CD14-positive monocyte (primary cell): ENCODE data around the gene OSBP2. TPM values are rescaled to one million over a fixed set of nuclear protein-coding genes. Genes with fewer than 3 reads are reported as not detected.
A peak's percentile ranks its signal among the peaks of the same experiment; 100 is the strongest.

ENCODE experiments used
- DNase-seq, 3 donors: peaks; one replicate each; pipeline ENCODE4 v3.0.0-alpha.2; 2011 to 2022
- H2AFZ ChIP-seq: 2 replicates; pipeline ENCODE4 v1.6.0; 2012; ENCODE audit warnings: mild to moderate bottlenecking, low read depth, low read length, inconsistent platforms; ENCODE audit not compliant: insufficient read depth, poor library complexity, severe bottlenecking
- H3K27ac ChIP-seq, 2 donors: 1 replicate in 1 of 2; 2 replicates in 1 of 2; pipeline ENCODE4 v1.5.1; 2012 to 2013; ENCODE audit warnings: low read length in 2 of 2, control low read depth in 1 of 2, inconsistent platforms in 1 of 2, low read depth in 1 of 2, mild to moderate bottlenecking in 1 of 2
- H3K27me3 ChIP-seq, 2 donors: one replicate each; pipeline versions ENCODE4 v1.6.0 to v1.6.1; 2011 to 2013; ENCODE audit warnings: low read length in 2 of 2; ENCODE audit not compliant: control insufficient read depth in 2 of 2, insufficient read depth in 2 of 2
- H3K36me3 ChIP-seq, 2 donors: replicated peaks in 1 of 2; 1 replicate in 1 of 2; 2 replicates in 1 of 2; pipeline versions ENCODE4 v1.5.1 to v1.6.1; 2012 to 2013; ENCODE audit warnings: low read length in 2 of 2, control low read depth in 1 of 2, inconsistent platforms in 1 of 2, mild to moderate bottlenecking in 1 of 2; ENCODE audit not compliant: insufficient read depth in 2 of 2, control insufficient read depth in 1 of 2
- H3K4me1 ChIP-seq, 2 donors: 1 replicate in 1 of 2; 2 replicates in 1 of 2; pipeline versions ENCODE4 v1.5.1 to v1.6.1; 2012 to 2013; ENCODE audit warnings: low read length in 2 of 2, control low read depth in 1 of 2, inconsistent platforms in 1 of 2, mild to moderate bottlenecking in 1 of 2, moderate library complexity in 1 of 2; ENCODE audit not compliant: insufficient read depth in 2 of 2, control insufficient read depth in 1 of 2
- H3K4me2 ChIP-seq: replicated peaks from 2 replicates; pipeline ENCODE3; 2012; ENCODE audit warnings: low read length, moderate library complexity, mild to moderate bottlenecking; ENCODE audit not compliant: poor library complexity, severe bottlenecking; ENCODE audit errors: extremely low read depth
- H3K4me3 ChIP-seq, 3 experiments: fragments of 200-600 bp in 1 of 3; sonication (generic) in 1 of 3; replicated peaks in 1 of 3; 1 replicate in 2 of 3; 2 replicates in 1 of 3; pipeline ENCODE4 v1.5.1; 2011 to 2013; ENCODE audit warnings: low read length in 3 of 3, mild to moderate bottlenecking in 3 of 3, control low read depth in 2 of 3, low read depth in 2 of 3, inconsistent platforms in 1 of 3, moderate library complexity in 1 of 3
- H3K79me2 ChIP-seq: 2 replicates; pipeline ENCODE4 v1.6.0; 2012; ENCODE audit warnings: mild to moderate bottlenecking, control low read depth, inconsistent platforms, low read length, moderate library complexity; ENCODE audit not compliant: insufficient read depth
- H3K9ac ChIP-seq: 2 replicates; pipeline ENCODE4 v1.6.0; 2017; ENCODE audit warnings: low read length, mild to moderate bottlenecking; ENCODE audit not compliant: insufficient read depth, poor library complexity, severe bottlenecking
- H3K9me3 ChIP-seq, 2 donors: replicated peaks in 1 of 2; 1 replicate in 1 of 2; 2 replicates in 1 of 2; pipeline versions ENCODE4 v1.5.1 to v1.6.1; 2012 to 2013; ENCODE audit warnings: low read length in 2 of 2, control low read depth in 1 of 2; ENCODE audit not compliant: control insufficient read depth in 1 of 2, insufficient read depth in 1 of 2
- H4K20me1 ChIP-seq: 2 replicates; pipeline ENCODE4 v1.6.0; 2012; ENCODE audit warnings: mild to moderate bottlenecking, low read length, control low read depth, moderate library complexity; ENCODE audit not compliant: insufficient read depth
- H3K27ac Mint-ChIP-seq, 7 donors: one replicate each; pipeline ENCODE4 v1.8.0; 2020; ENCODE audit warnings: mild to moderate bottlenecking in 7 of 7, mixed read lengths in 7 of 7, moderate library complexity in 6 of 7, inconsistent platforms in 2 of 7
- H3K27me3 Mint-ChIP-seq, 3 donors: one replicate each; pipeline ENCODE4 v1.8.0; 2021 to 2022; ENCODE audit warnings: low read depth in 3 of 3, mild to moderate bottlenecking in 3 of 3, mixed read lengths in 3 of 3, moderate library complexity in 3 of 3, inconsistent platforms in 1 of 3
- H3K36me3 Mint-ChIP-seq, 2 donors: one replicate each; pipeline ENCODE4 v1.8.0; 2020; ENCODE audit warnings: mixed read lengths in 2 of 2, inconsistent platforms in 1 of 2, mild to moderate bottlenecking in 1 of 2
- H3K4me1 Mint-ChIP-seq: one replicate; pipeline ENCODE4 v1.8.0; 2020; ENCODE audit warnings: mild to moderate bottlenecking, mixed read lengths
- H3K4me3 Mint-ChIP-seq, 2 donors: one replicate each; pipeline ENCODE4 v1.8.0; 2020; ENCODE audit warnings: mild to moderate bottlenecking in 2 of 2, mixed read lengths in 2 of 2, moderate library complexity in 1 of 2
- H3K9me3 Mint-ChIP-seq, 7 donors: one replicate each; pipeline ENCODE4 v1.8.0; 2020 to 2022; ENCODE audit warnings: mixed read lengths in 7 of 7, mild to moderate bottlenecking in 6 of 7, moderate library complexity in 6 of 7, inconsistent platforms in 2 of 7
- CTCF ChIP-seq: fragments of 200-600 bp; IDR thresholded peaks from one replicate; pipeline ENCODE4 v1.8.0; 2022; ENCODE audit warnings: antibody characterized with exemption, mild to moderate bottlenecking
- WGBS: methylation state at CpG from one replicate; pipeline ENCODE4 v1.1.5; 2013; ENCODE audit warnings: missing lambda C conversion rate; ENCODE audit not compliant: insufficient coverage; 5-methylcytosine and 5-hydroxymethylcytosine counted together
- intact Hi-C, 2 donors: fragments of 100-400 bp; cut with micrococcal nuclease; formaldehyde crosslinking; loops; one replicate each; pipeline versions ENCODE4 v1.15.0 to v1.15.1; 2023
- polyA plus RNA-seq, 3 donors: library from polyadenylated mRNA; depleted of rRNA in 1 of 3; unstranded in 2 of 3; stranded (reverse) in 1 of 3; fragments of 300-500 nt in 2 of 3; fragments of >200 nt in 1 of 3; fragmentation: Illumina TruSeq in 2 of 3; gene quantifications; 1 replicate in 2 of 3; 2 replicates in 1 of 3; pipeline ENCODE4 v1.2.3, GENCODE V29; 2012 to 2021

The OSBP2 gene
- polyA plus RNA-seq, 3 donors, result 0.21 to 0.54 TPM; not detected in 1

- WGBS, result no CpG with 5 or more reads among the region's 1 CpG
- H3K27ac ChIP-seq, result no peak overlapping the region
Measured at GRCh38 chr22:30680991-30681770, 13.5 kb upstream of the OSBP2 start.

GRCh38 chr22:30681831-30682230 is 12.8 kb upstream of the OSBP2 start:
- peaks cover 7 to 10% of the 10 kb centered on the region in 2 donors for H3K4me1 ChIP-seq
- no peak overlapping the region for H2AFZ ChIP-seq
- no peak overlapping the region for H3K4me2 ChIP-seq
- H3K36me3 ChIP-seq, result no peaks in the 10 kb centered on the region
- Mint-ChIP-seq H3K36me3 (no peaks in the 10 kb centered on the region), H3K4me3 (no peak overlapping the region), H3K4me1 (peaks cover 6% of the 10 kb centered on the region), H3K27ac (no peak overlapping the region), H3K9me3 (no peaks in the 10 kb centered on the region), H3K27me3 (peaks cover 2 to 5% (median 3%) of the 10 kb centered on the region in 3 donors)
- intact Hi-C loops, result no loop called here
- H3K79me2 ChIP-seq, result no peaks in the 10 kb centered on the region
- no peaks in the 10 kb centered on the region for H3K9me3 ChIP-seq
- no peak overlapping the region for H3K4me3 ChIP-seq
- WGBS, result 100% methylated on average over 2 of the region's 2 CpGs
- no peaks in the 10 kb centered on the region for H3K27me3 ChIP-seq
- H3K9ac ChIP-seq, result no peak overlapping the region
- TF ChIP-seq CTCF, result no peak
- no peak for DNase-seq
- H4K20me1 ChIP-seq, result no peaks in the 10 kb centered on the region
- H3K27ac ChIP-seq, result no peak overlapping the region

More at GRCh38 chr22:30680991-30681770, 13.5 kb upstream of the OSBP2 start:
- Histone ChIP-seq H3K4me1 (peaks cover 7 to 10% of the 10 kb centered on the region in 2 donors), H3K4me3 (no peak overlapping the region), H3K9me3 (no peaks in the 10 kb centered on the region), H4K20me1 (no peaks in the 10 kb centered on the region), H3K4me2 (no peak overlapping the region), H2AFZ (peak overlapping the region; percentile 56), H3K9ac (no peak overlapping the region), H3K79me2 (no peaks in the 10 kb centered on the region), H3K27me3 (no peaks in the 10 kb centered on the region), H3K36me3 (no peaks in the 10 kb centered on the region)
- Mint-ChIP-seq H3K27me3 (peaks cover 2 to 5% (median 3%) of the 10 kb centered on the region in 3 donors), H3K36me3 (no peaks in the 10 kb centered on the region), H3K4me3 (no peak overlapping the region), H3K9me3 (no peaks in the 10 kb centered on the region), H3K4me1 (peaks cover 6% of the 10 kb centered on the region), H3K27ac (peak overlapping the region in 1 of 7 donors; percentile 61)
- no peak for TF ChIP-seq CTCF
- peak in 1 of 3 donors; percentile 7 for DNase-seq
- intact Hi-C loops, result no loop called here
